ENCODE measurements around the gene MEI4.

Gene MEI4, protein sequence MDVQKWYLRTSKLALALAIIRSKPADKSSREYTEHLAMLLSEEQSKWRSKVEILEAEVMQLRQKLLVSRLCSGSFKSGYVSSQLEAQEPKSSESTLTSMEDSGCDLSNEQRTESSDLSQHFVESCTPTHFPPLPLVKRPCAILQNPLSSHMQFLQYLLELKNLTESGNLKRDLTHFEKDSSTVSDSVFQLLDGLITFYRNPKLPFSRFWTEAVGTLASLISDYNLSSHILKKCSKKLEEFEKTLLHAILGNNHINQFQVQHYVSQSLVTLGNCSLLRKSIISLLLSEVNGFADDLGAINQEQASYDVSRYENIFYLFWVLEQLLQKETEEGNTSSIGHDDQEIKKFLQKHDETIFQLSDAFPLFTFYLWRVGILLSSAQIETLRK

GRCh38 chr6:77652739-77653138 lies at the start of gene MEI4:
Gene MEI4, plus strand, starts transcription at chr6:77653039. Its CDS starts 37,633 bp downstream, at chr6:77690672.
- no peak within 1 kb of the TSS for H3K4me3 ChIP-seq (ENCODE audit: low read depth, low read length)
- TF ChIP-seq, protein P1, sequence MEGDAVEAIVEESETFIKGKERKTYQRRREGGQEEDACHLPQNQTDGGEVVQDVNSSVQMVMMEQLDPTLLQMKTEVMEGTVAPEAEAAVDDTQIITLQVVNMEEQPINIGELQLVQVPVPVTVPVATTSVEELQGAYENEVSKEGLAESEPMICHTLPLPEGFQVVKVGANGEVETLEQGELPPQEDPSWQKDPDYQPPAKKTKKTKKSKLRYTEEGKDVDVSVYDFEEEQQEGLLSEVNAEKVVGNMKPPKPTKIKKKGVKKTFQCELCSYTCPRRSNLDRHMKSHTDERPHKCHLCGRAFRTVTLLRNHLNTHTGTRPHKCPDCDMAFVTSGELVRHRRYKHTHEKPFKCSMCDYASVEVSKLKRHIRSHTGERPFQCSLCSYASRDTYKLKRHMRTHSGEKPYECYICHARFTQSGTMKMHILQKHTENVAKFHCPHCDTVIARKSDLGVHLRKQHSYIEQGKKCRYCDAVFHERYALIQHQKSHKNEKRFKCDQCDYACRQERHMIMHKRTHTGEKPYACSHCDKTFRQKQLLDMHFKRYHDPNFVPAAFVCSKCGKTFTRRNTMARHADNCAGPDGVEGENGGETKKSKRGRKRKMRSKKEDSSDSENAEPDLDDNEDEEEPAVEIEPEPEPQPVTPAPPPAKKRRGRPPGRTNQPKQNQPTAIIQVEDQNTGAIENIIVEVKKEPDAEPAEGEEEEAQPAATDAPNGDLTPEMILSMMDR (conservative IDR thresholded peaks at IDR 0.05; ENCODE audit: low read depth, low read length) = no peak
- no peak for DNase-seq (ENCODE audit: low read depth)

DNA sequence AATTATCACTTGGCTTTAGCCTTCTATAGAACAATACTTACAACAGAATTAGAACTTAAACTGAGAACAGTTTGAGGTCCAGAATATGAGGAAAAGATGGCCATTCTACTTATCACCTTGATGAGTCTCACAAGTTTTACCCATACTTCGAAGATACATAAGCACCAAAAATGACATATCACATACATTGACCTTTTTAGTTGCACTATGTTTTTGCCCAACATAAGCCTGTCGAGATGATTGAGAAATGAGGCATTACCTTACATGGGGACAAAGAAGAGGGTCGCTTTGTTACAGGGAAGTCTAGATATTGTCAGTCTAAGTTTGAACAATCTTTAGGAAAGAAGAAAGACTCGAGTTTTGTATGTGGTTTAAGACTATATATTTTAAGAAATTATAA lies 48.4 kb upstream of the MEI4 start:
- DNase-seq (ENCODE audit: low read depth) = no peak
- no peak overlapping the region for H3K4me3 ChIP-seq (ENCODE audit: low read depth, low read length)
- TF ChIP-seq, protein P1 (conservative IDR thresholded peaks at IDR 0.05; ENCODE audit: low read depth, low read length) = no peak

DNA sequence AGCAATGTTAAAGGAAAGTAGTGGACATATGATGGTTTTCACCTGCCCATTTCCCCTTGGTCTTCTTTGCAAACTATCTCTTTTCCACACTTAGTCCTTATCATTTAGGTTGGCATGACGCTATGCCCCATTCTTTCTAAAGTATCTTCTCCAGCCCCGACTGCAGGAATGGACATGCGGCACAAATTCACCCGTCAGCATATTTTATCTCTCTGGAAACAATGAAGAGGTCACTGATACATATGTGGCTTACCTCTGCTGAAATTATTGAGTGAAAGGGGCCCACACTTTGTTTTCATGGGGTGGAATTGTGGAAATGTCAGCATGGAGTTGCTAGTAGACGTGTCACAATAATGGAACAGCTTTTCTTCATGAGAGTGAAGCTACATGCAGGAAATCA lies 45.8 kb upstream of the MEI4 start:
- TF ChIP-seq, protein P1 (conservative IDR thresholded peaks at IDR 0.05; ENCODE audit: low read depth, low read length) = no peak

GRCh38 chr6:77609106-77609505 lies 43.7 kb upstream of the MEI4 start:
- DNase-seq (ENCODE audit: low read depth) = no peak
- TF ChIP-seq, protein P1 (conservative IDR thresholded peaks at IDR 0.05; ENCODE audit: low read depth, low read length) = no peak
- H3K4me3 ChIP-seq (ENCODE audit: low read depth, low read length) = no peak overlapping the region

More for the DNA sequence above, 45.8 kb upstream of the MEI4 start:
- no peak for DNase-seq (ENCODE audit: low read depth)
- no peak overlapping the region for H3K4me3 ChIP-seq (ENCODE audit: low read depth, low read length)

DNA sequence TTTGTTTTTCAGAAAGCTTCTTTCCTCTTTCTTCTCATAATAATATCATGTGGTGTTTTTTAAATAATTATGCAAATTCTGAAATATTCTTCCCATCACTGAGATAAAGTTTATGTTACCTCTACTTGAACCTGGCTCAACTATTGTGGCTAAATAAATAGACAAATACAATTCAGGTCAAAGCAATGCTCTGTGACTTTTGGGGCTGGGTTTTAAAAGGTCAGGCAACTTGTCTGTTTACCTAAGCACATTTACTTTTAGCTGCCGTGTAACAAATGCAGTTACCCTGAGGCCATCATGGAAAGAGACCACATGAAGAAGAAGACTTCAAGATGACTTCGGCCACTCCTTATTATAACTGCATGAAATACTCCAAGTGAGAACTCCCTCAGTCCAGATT lies 33.7 kb upstream of the MEI4 start:
- no peak for DNase-seq (ENCODE audit: low read depth)
- TF ChIP-seq, protein P1 (conservative IDR thresholded peaks at IDR 0.05; ENCODE audit: low read depth, low read length) = no peak

GRCh38 chr6:77620278-77620882 lies 32.5 kb upstream of the MEI4 start:
- no peak overlapping the region for H3K4me3 ChIP-seq (ENCODE audit: low read depth, low read length)
- TF ChIP-seq, protein P1 (conservative IDR thresholded peaks at IDR 0.05; ENCODE audit: low read depth, low read length) = peak; percentile 56
- peak; percentile 13 for DNase-seq (ENCODE audit: low read depth)

More for the DNA sequence above, 33.7 kb upstream of the MEI4 start:
- no peak overlapping the region for H3K4me3 ChIP-seq (ENCODE audit: low read depth, low read length)
